RCC 7860 (cell line): ENCODE results near the gene TPM2.

Source experiments
- DNase-seq: peaks from one replicate; pipeline ENCODE4 v3.0.0-alpha.2; 2015; ENCODE audit warnings: low spot score
- FAIRE-seq: peaks from 2 replicates; lab custom pipeline; 2012; peaks lifted over from hg19 to GRCh38; lab: Jason Lieb, UNC

The TPM2 gene

DNA sequence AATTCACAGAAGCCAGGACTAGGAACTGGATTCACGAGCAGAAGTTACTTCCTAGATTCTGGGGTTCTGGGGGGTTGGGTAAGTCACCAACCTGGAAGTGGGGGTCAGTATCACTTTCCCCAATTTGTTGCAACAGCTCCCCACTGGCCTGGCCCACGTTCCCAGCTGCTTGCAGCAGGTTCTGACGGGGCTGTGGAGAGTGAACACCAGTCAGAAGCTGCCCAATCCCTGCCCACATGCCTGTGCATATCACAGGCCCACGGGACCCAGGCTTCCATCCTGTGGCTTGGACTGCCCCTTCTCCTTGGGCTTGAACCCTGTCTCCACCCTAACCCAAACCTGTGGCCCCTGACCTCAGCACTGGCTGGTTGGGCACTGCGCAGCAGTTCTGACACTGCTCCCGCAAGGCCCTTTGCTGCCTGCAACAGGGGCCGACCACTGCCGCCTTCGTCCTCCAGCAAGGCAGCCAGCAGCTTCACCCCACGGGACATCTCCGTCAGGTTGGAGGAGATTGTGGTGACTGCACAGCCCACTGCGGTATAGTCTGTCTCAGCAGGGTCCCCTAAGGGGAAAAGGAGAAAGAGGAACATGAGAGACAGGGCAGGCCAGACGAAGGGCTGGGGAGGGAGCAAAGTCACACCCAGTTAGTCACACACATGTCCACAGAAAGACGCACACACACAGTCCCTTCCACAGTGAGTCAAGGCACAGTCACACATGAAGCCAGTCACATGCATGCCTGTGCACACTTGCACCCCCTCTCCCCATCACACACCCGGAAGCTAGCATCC lies 29.2 kb upstream of the TPM2 start:
- DNase-seq (no peak), FAIRE-seq (no peak)

GRCh38 chr9:35717132-35717870 lies 27.6 kb upstream of the TPM2 start:
- FAIRE-seq: no peak
- DNase-seq: no peak

DNA sequence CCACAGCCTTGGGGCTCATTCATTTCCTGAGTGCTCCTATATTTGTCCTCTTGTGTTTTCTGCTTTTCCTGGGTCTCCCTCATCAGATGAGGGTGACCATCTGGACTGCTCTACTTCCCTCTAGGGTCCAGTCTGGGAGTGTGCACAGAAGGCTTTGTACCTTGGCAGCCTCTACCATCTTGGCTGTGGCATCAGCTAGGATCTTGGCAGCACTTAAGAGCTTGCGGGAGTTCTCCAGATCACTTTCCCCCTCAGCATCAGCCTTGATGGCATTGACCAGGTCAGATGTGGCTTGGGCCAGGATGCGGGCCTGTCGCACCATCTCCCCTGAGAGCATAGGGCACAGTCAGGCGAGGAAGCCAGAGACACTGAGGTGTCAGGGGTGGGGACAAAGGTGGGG lies 26.5 kb upstream of the TPM2 start:
- FAIRE-seq (no peak), DNase-seq (no peak)

DNA sequence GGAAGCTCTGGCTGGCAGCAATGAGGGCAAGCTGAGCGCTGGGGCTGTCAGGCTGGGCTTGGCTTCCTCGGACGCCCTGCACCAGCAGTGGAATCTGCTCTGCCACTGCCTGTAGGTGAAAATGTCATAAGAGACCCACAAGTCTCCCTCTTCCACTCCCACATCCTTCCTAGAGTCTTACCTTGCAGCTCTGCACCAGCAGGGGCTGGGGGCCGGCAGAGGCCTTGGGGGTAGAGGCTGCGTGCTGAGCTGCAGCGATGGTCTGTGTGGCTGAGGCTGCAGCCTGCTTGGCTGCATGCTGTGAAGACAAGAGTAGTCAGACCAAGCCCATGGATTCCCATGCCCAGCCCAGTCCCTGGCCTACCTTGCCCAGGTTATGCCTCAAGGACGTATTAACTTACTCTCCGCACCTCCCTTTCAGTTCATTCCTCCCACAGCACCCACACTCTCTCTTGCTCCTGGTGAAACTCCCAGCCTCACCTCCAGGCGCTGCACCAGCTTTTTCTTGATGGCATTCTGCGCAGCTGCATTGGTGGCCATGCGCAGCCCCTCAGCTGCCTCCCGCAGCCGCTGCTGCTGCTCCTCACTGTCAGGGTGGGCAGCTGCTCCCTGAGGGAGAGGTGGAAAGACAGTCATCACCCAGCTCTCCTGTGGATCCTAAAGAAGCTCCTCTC lies 25.0 kb upstream of the TPM2 start:
- FAIRE-seq (no peak), DNase-seq (no peak)

DNA sequence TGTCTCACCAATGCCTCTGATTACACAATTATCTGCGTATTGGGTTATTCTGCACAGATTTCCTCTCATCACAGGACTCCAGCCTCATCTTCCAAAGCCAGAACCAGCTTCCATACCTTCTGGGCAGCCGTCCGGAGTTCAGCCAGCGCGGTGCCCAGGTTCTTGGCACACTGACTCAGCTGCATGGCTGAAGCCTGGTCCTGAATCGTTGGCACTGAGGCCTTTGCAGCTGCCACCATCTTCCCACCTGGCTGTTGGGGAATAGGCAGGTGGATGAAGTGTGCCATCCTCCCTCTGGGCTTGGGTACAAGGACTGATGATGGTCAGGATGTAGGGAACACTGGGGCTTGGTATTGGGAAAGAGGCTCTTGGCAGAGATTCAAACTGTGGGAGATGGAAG lies 24.4 kb upstream of the TPM2 start:
- DNase-seq (no peak), FAIRE-seq (no peak)

DNA sequence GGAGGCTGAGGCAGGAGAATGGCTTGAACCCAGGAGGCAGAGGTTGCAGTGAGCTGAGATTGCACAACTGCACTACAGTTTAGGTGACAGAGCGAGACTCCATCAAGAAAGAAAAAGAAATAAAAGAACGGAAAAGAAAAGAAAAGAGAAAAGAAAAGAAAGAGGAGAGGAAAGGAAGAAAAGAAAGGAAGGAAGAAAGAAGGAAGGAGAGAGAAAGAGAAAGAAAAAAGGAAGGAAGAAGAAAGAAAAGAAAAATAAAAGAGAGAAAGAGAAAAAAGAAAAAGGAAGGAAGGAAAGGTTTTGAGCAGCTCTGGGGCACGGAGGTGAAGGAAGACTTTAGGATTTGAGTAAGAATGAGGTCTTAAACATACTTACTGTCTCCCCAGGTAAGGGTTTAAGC lies 23.9 kb upstream of the TPM2 start:
- no peak for FAIRE-seq
- no peak for DNase-seq

- DNase-seq (no peak), FAIRE-seq (no peak)
Measured at GRCh38 chr9:35712762-35713400, 23.2 kb upstream of the TPM2 start.

DNA sequence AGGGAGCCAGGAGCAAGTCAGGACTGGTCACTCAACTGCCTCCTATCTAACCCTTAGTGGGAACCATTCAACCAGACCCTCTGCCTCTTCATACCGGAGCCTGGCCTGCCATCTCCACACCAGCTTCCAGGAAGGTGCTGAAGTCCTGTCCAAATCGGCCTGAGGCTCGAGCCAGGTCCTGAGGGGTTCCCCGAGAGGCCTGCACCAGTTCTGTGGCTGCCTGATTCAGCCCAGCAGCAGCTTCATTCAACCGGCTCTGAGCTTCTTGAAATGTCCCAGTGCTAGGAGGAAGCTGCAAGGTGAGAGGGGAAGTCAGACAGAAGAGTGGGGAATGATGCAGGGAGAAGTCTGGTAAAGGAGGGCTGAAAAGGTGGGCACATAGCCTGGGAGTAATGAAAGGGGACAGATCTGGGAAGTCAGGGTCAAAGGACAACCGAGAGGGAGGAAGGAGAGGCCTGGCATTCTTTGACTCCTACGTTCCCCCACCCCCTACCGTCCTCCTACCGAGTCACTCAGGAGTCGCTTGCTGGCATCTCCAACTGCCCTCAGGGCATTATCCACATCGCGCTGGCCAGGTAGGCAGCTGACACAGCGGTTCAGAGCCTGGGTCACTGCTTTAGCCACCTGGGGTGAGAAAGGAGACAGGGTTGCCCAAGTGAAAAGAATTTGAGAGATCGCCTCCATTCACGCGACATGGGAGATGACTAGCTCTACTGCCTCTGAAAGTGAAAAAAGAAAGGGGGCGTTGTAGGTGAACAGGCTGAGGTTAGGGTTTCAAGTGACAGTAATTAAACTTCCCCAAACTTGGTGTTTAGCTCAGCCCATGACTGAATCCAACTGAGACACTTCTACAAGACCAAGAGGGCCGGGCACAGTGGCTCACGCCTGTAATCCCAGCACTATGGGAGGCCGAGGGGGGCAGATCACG lies 22.0 kb upstream of the TPM2 start:
- DNase-seq (no peak), FAIRE-seq (no peak)

DNA sequence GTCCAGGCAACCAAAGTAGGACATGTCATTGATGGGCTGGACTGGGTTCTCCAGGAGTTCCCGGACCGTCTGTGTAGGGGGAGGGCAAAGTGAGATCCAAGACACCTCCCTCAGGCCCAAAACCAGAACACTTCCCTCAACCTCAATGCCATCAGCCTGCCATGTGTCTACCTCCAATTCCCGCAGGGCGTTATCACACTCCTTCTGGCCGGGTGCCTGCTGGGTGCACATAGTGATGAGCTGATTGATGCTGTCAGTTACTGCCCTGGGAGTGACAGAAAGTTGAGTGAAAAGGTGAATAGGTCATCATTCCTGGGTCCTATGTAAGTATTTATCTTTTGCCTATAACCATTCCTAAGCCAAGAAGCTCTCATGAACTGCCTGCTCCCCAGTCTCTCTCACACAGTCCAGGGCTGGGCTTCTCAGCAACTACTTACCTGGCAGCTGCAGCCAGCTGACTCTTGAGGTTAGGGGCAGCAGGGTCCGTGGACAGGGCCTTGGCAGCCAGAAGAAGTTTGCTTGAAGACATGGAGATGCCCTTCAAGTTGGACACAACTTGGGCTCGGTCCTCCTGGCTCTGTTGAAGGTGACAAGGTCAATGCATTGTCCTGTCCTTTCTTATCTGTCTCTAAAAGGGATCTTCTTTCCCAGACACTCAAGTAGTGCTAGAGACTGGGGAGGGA lies 21.2 kb upstream of the TPM2 start:
- FAIRE-seq (no peak), DNase-seq (no peak)

DNA sequence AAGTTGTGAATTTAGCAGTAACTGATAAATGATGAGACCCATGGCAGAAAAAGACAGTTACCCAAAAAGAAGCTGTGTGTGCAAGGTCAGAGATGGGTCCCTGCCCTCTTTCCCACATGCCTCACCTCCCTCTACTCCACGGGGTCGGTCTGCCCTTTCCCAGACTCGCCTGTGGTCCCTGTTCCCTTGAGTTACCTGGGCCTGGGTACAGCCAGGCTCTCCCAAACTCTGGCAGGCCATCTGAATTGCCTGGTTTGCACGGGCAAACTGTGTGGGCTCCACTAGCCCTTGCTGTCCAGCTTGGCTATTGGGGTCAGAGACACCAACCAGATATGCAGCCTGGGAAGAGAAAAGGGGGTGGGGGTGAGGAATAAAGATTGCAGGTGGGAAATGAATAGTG lies 18.4 kb upstream of the TPM2 start:
- DNase-seq (no peak), FAIRE-seq (no peak)

- no peak for FAIRE-seq
- no peak for DNase-seq
Measured at GRCh38 chr9:35706951-35707350, 17.2 kb upstream of the TPM2 start.

- DNase-seq (no peak), FAIRE-seq (no peak)
Measured at GRCh38 chr9:35705836-35706430, 16.2 kb upstream of the TPM2 start.

- FAIRE-seq (no peak), DNase-seq (no peak)
Measured at GRCh38 chr9:35705372-35705771, 15.6 kb upstream of the TPM2 start.

- no peak for DNase-seq
- FAIRE-seq: no peak
Measured at GRCh38 chr9:35703906-35704672, 14.4 kb upstream of the TPM2 start.

GRCh38 chr9:35702696-35703095 lies 13.0 kb upstream of the TPM2 start:
- FAIRE-seq: no peak
- no peak for DNase-seq

- no peak for FAIRE-seq
- DNase-seq: no peak
Measured at GRCh38 chr9:35700942-35701341, 11.2 kb upstream of the TPM2 start.

DNA sequence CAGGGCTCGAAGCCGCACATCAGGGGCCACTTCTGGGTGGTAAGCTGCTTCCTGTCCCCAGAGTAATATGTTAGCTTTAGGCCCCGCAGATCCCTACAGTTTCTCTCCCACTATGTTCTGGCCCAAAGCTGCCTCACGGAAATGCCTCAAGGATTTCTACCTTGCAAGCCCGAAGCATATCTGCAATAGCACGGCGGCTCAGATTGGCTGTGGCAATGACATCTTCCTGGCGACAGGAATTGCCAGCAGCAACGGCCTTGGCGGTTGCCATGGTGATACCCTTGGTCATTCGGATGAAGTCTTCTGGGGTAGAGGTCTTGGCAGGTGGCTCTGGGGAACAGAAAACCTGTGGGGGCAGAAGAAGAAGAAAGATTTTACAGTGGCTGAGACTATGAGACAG lies 10.3 kb upstream of the TPM2 start:
- DNase-seq (no peak), FAIRE-seq (no peak)

- DNase-seq (no peak), FAIRE-seq (no peak)
Measured at GRCh38 chr9:35698231-35698630, 8.5 kb upstream of the TPM2 start.

- no peak for DNase-seq
- FAIRE-seq: no peak
Measured at GRCh38 chr9:35697486-35697885, 7.8 kb upstream of the TPM2 start.
